Lung (tissue), 12 donors: ENCODE measurements around the gene RNF214. TPM values are rescaled to one million over a fixed set of nuclear protein-coding genes. Genes with fewer than 3 reads are reported as not detected.

Experiments
- ATAC-seq: fragments of 200-7000 bp; cut with Tn5 transposase; one replicate; pipeline ENCODE4 v1.9.1; 2020; ENCODE audit warnings: moderate number of reproducible peaks; ENCODE audit not compliant: insufficient read depth, low FRiP score
- DNase-seq, 3 donors: peaks; one replicate each; pipeline ENCODE4 v3.0.0-alpha.2; 2013 to 2017
- H3K27ac ChIP-seq, 2 donors: one replicate each; pipeline ENCODE4 v1.5.1; 2013; ENCODE audit warnings: mild to moderate bottlenecking in 2 of 2, moderate library complexity in 2 of 2, control low read depth in 1 of 2, inconsistent platforms in 1 of 2, low read depth in 1 of 2, low read length in 1 of 2
- H3K27me3 ChIP-seq, 3 donors: one replicate each; pipeline ENCODE4 v1.5.1; 2013; ENCODE audit warnings: low read length in 2 of 3; ENCODE audit not compliant: control insufficient read depth in 3 of 3, insufficient read depth in 3 of 3
- H3K36me3 ChIP-seq, 4 donors: one replicate each; pipeline ENCODE4 v1.5.1; 2013; ENCODE audit warnings: low read length in 4 of 4, mild to moderate bottlenecking in 1 of 4, moderate library complexity in 1 of 4; ENCODE audit not compliant: control insufficient read depth in 4 of 4, insufficient read depth in 4 of 4
- H3K4me1 ChIP-seq, 5 donors: one replicate each; pipeline ENCODE4 v1.5.1; 2013; ENCODE audit warnings: low read length in 5 of 5, mild to moderate bottlenecking in 2 of 5, moderate library complexity in 1 of 5; ENCODE audit not compliant: control insufficient read depth in 5 of 5, insufficient read depth in 5 of 5
- H3K4me3 ChIP-seq: one replicate; pipeline ENCODE4 v1.5.1; 2013; ENCODE audit warnings: mild to moderate bottlenecking, control low read depth, moderate library complexity
- H3K9ac ChIP-seq, 2 donors: one replicate each; pipeline ENCODE4 v1.5.1; 2013; ENCODE audit warnings: low read length in 2 of 2, control low read depth in 1 of 2; ENCODE audit not compliant: insufficient read depth in 1 of 2
- H3K9me3 ChIP-seq, 4 donors: one replicate each; pipeline ENCODE4 v1.5.1; 2013; ENCODE audit warnings: low read length in 3 of 4, mild to moderate bottlenecking in 1 of 4, moderate library complexity in 1 of 4; ENCODE audit not compliant: control insufficient read depth in 4 of 4, insufficient read depth in 3 of 4
- CTCF ChIP-seq: IDR thresholded peaks from 2 replicates; pipeline ENCODE4 v1.5.1; 2012; ENCODE audit warnings: mild to moderate bottlenecking; ENCODE audit errors: control extremely low read depth, extremely low read depth
- WGBS, 2 donors: extraction: QIAGEN DNeasy Blood & Tissue Kit; methylation state at CpG; one replicate each; pipeline ENCODE4 v1.1.7; 2013; 5-methylcytosine and 5-hydroxymethylcytosine counted together
- polyA plus RNA-seq, 2 donors: library from polyadenylated mRNA; stranded (reverse); fragments of 200-250 nt; gene quantifications; one replicate each; pipeline ENCODE4 v1.2.1, GENCODE V29; 2013
- total RNA-seq, 2 donors: library from RNA; depleted of rRNA in 1 of 2; stranded (reverse); fragments of >200 nt in 1 of 2; gene quantifications; one replicate each; pipeline ENCODE4 v1.2.1, GENCODE V29; 2014 to 2021
- donor health status: control.
- donor health status: control.
- donor health status: Bipolar disorder and iron deficiency.
- donor health status: healthy.
- donor health status: DM: yes; HTN: yes; CAD: no.

RNF214 gene
- total and polyA plus RNA-seq, 4 donors = 8.6 to 19.8 (median 14.6) TPM

- ATAC-seq = no peak
- Histone ChIP-seq H3K9ac (no peak overlapping the region), H3K27me3 (no peaks in the 10 kb centered on the region), H3K36me3 (peaks cover 13 to 24% (median 18%) of the 10 kb centered on the region in 4 donors), H3K4me1 (peaks cover 0 to 2% (median 0%) of the 10 kb centered on the region in 5 donors), H3K9me3 (no peaks in the 10 kb centered on the region), H3K27ac (no peak overlapping the region), H3K4me3 (no peak overlapping the region)
- no peak for TF ChIP-seq CTCF
- DNase-seq = no peak
- 93 to 95% methylated on average over 2 of the region's 2 CpGs for WGBS, 2 donors
These were observed 45.9 kb downstream of the RNF214 start for GRCh38 chr11:117278347-117278746.

- Histone ChIP-seq H3K27me3 (no peaks in the 10 kb centered on the region), H3K9ac (no peak overlapping the region), H3K4me1 (peaks cover 0 to 2% (median 0%) of the 10 kb centered on the region in 5 donors), H3K27ac (no peak overlapping the region), H3K9me3 (no peaks in the 10 kb centered on the region), H3K4me3 (no peak overlapping the region), H3K36me3 (peaks cover 18 to 32% (median 23%) of the 10 kb centered on the region in 4 donors)
- no peak for TF ChIP-seq CTCF
- no peak for ATAC-seq
- 66 to 74% methylated on average over 4 of the region's 4 CpGs for WGBS, 2 donors
- no peak for DNase-seq
These were observed 47.4 kb downstream of the RNF214 start for GRCh38 chr11:117279711-117280376.

- no peaks in the 10 kb centered on the region for H3K9me3 ChIP-seq
- H3K27ac ChIP-seq = no peak overlapping the region
- no peak overlapping the region for H3K9ac ChIP-seq
- H3K36me3 ChIP-seq = peaks cover 21 to 35% (median 30%) of the 10 kb centered on the region in 4 donors
- peaks cover 0 to 2% (median 0%) of the 10 kb centered on the region in 5 donors for H3K4me1 ChIP-seq
- ATAC-seq = peak; percentile 67
- no peak overlapping the region for H3K4me3 ChIP-seq
- no peaks in the 10 kb centered on the region for H3K27me3 ChIP-seq
- DNase-seq = no peak
- TF ChIP-seq CTCF = no peak
- WGBS, 2 donors = 82 to 92% methylated on average over 6 of the region's 6 CpGs
These were observed 48.7 kb downstream of the RNF214 start for GRCh38 chr11:117281159-117281558.
